Cardiac muscle cell (in vitro differentiated cells and primary cell): ENCODE data around the gene ZNF763. TPM values are rescaled to one million over a fixed set of nuclear protein-coding genes. Genes with fewer than 3 reads are reported as not detected.

Experiments
- polyA plus RNA-seq: library from polyadenylated mRNA; unstranded; fragments of >200 nt; fragmentation: Nextera tagmentation; extraction: Ambion mirVana; gene quantifications from 2 replicates; pipeline ENCODE4 v1.2.1, GENCODE V29; 2016
- total RNA-seq: library from RNA; depleted of rRNA; stranded (reverse); fragments of >200 nt; gene quantifications from 2 replicates; pipeline ENCODE4 v1.2.3, GENCODE V29; 2016

The ZNF763 gene
- total and polyA plus RNA-seq, 2 experiments from 2014 or later: 4.6 to 5.2 TPM

Other genes starting within 250 kb of the ZNF763 start
- 6.7 and 7.6 TPM in 2 replicates for gene ZNF823, start 226.1 kb upstream of the ZNF763 start, total RNA-seq
- 4.7 and 9.4 TPM in 2 replicates for gene ZNF823, start 226.1 kb upstream of the ZNF763 start, polyA plus RNA-seq
- gene ZNF441, start 198.0 kb upstream of the ZNF763 start, total RNA-seq: 4.5 and 26.9 TPM in 2 replicates
- gene ZNF441, start 198.0 kb upstream of the ZNF763 start, polyA plus RNA-seq: 2.1 and 10.0 TPM in 2 replicates
- 3.9 and 4.4 TPM in 2 replicates for gene ZNF491, start 166.5 kb upstream of the ZNF763 start, total RNA-seq
- gene ZNF491, start 166.5 kb upstream of the ZNF763 start, polyA plus RNA-seq: 5.1 and 7.3 TPM in 2 replicates
- gene ZNF440, start 150.8 kb upstream of the ZNF763 start, total RNA-seq: 5.7 and 15.5 TPM in 2 replicates
- gene ZNF440, start 150.8 kb upstream of the ZNF763 start, polyA plus RNA-seq: 5.7 and 7.0 TPM in 2 replicates
- gene ZNF439, start 116.3 kb upstream of the ZNF763 start, total RNA-seq: 0.07 and 3.6 TPM in 2 replicates
- gene ZNF439, start 116.3 kb upstream of the ZNF763 start, polyA plus RNA-seq: 3.0 TPM in 1 of 2 replicates, not detected in the other
- gene ZNF69, start 77.3 kb upstream of the ZNF763 start, total RNA-seq: 19.2 and 25.3 TPM in 2 replicates
- gene ZNF69, start 77.3 kb upstream of the ZNF763 start, polyA plus RNA-seq: 12.2 and 13.6 TPM in 2 replicates
- gene ZNF700, start 39.9 kb upstream of the ZNF763 start, total RNA-seq: 7.6 and 10.3 TPM in 2 replicates
- gene ZNF700, start 39.9 kb upstream of the ZNF763 start, polyA plus RNA-seq: 3.3 and 6.9 TPM in 2 replicates
- gene ZNF433, start 70.6 kb downstream of the ZNF763 start, total RNA-seq: 9.5 and 12.0 TPM in 2 replicates
- 8.2 and 8.8 TPM in 2 replicates for gene ZNF433, start 70.6 kb downstream of the ZNF763 start, polyA plus RNA-seq
- gene ZNF878, start 87.9 kb downstream of the ZNF763 start, total RNA-seq: 0.39 TPM in 1 of 2 replicates, not detected in the other
- 1.0 TPM in 1 of 2 replicates, not detected in the other for gene ZNF878, start 87.9 kb downstream of the ZNF763 start, polyA plus RNA-seq
- 9.3 and 14.6 TPM in 2 replicates for gene ZNF844, start 99.7 kb downstream of the ZNF763 start, total RNA-seq
- 5.8 and 9.1 TPM in 2 replicates for gene ZNF844, start 99.7 kb downstream of the ZNF763 start, polyA plus RNA-seq
- 6.2 and 7.2 TPM in 2 replicates for gene ZNF20, start 175.3 kb downstream of the ZNF763 start, total RNA-seq
- 2.8 and 3.8 TPM in 2 replicates for gene ZNF20, start 175.3 kb downstream of the ZNF763 start, polyA plus RNA-seq
- gene ZNF625, start 191.7 kb downstream of the ZNF763 start, total RNA-seq: 11.5 and 20.6 TPM in 2 replicates
- 3.7 and 10.2 TPM in 2 replicates for gene ZNF625, start 191.7 kb downstream of the ZNF763 start, polyA plus RNA-seq
- gene ZNF136, start 198.1 kb downstream of the ZNF763 start, total RNA-seq: 5.2 and 22.5 TPM in 2 replicates
- gene ZNF136, start 198.1 kb downstream of the ZNF763 start, polyA plus RNA-seq: 3.9 and 7.9 TPM in 2 replicates